GM12878 (cell line): ENCODE data around the gene KLF18.

Experiments
- CHD2 ChIP-seq: IDR thresholded peaks from 2 replicates; pipeline ENCODE4 v1.6.1; 2011; ENCODE audit warnings: low read depth, low read length, improper control_type of control experiment, borderline replicate concordance
- NFXL1 ChIP-seq: fragments of 450-650 bp; IDR thresholded peaks from 2 replicates; pipeline ENCODE4 v1.6.1; 2017; ENCODE audit warnings: antibody characterized with exemption, mild to moderate bottlenecking, borderline replicate concordance
- NR2C1 ChIP-seq: fragments of 450-650 bp; IDR thresholded peaks from 2 replicates; pipeline ENCODE4 v1.6.1; 2017; ENCODE audit warnings: antibody characterized with exemption, mild to moderate bottlenecking, moderate library complexity
- SREBF2 ChIP-seq: IDR thresholded peaks from 2 replicates; pipeline ENCODE4 v1.6.1; 2012; ENCODE audit warnings: mild to moderate bottlenecking, low read length
- TF ChIP-seq, protein P1 (sequence below), 3 experiments: IDR thresholded peaks in 2 of 3; conservative IDR thresholded peaks in 1 of 3; 2 replicates each; pipeline ENCODE4 v1.5.1; 2011; ENCODE audit warnings: low read depth in 3 of 3, low read length in 3 of 3, mild to moderate bottlenecking in 3 of 3, control low read depth in 2 of 3, moderate library complexity in 2 of 3, inconsistent platforms in 1 of 3, mixed read lengths in 1 of 3; ENCODE audit not compliant: control insufficient read depth in 2 of 3, insufficient read depth in 1 of 3; ENCODE audit errors: extremely low read depth in 1 of 3
- TF ChIP-seq, protein P2 (sequence below): IDR thresholded peaks from 2 replicates; pipeline ENCODE4 v1.6.1; 2012; ENCODE audit warnings: low read depth, low read length, improper control_type of control experiment

DNA sequence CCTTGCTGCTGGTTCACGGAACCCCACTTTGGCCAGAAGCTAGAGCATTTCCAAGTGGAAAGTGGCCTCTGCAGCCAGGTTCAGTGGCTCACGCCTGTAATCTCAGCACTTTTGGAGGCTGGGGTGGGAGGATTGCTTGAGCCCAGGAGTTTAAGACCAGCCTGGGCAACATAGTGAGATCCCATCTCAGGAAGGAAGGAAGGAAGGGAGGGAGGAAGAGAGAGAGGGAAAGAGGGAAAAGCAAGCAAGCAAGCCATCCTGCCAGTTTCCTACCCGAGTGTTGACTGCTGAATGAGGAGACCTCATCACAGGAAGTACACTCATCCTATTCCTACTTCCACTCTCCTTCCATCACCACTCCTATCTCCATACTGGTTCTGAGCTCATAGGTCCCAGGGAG is 35.6 kb downstream of the KLF18 start:
- TF ChIP-seq, protein P1, sequence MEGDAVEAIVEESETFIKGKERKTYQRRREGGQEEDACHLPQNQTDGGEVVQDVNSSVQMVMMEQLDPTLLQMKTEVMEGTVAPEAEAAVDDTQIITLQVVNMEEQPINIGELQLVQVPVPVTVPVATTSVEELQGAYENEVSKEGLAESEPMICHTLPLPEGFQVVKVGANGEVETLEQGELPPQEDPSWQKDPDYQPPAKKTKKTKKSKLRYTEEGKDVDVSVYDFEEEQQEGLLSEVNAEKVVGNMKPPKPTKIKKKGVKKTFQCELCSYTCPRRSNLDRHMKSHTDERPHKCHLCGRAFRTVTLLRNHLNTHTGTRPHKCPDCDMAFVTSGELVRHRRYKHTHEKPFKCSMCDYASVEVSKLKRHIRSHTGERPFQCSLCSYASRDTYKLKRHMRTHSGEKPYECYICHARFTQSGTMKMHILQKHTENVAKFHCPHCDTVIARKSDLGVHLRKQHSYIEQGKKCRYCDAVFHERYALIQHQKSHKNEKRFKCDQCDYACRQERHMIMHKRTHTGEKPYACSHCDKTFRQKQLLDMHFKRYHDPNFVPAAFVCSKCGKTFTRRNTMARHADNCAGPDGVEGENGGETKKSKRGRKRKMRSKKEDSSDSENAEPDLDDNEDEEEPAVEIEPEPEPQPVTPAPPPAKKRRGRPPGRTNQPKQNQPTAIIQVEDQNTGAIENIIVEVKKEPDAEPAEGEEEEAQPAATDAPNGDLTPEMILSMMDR (IDR thresholded peaks at IDR 0.05 in 2 of 3, conservative IDR thresholded peaks at IDR 0.05 in 1 of 3; ENCODE audit: control insufficient read depth in 2 of 3, extremely low read depth in 1 of 3, insufficient read depth in 1 of 3, low read depth in 3 of 3, low read length in 3 of 3): no peak
- TF ChIP-seq NFXL1 (no peak), CHD2 (no peak), NR2C1 (no peak), SREBF2 (no peak)
- TF ChIP-seq, protein P2, sequence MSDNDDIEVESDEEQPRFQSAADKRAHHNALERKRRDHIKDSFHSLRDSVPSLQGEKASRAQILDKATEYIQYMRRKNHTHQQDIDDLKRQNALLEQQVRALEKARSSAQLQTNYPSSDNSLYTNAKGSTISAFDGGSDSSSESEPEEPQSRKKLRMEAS: no peak
